Measurements from ENCODE around the gene SYT14. TPM values are rescaled to one million over a fixed set of nuclear protein-coding genes. Genes with fewer than 3 reads are reported as not detected.

The SYT14 gene
- total RNA-seq, 1 experiment from 2014 or later = 10.3 TPM

DNA sequence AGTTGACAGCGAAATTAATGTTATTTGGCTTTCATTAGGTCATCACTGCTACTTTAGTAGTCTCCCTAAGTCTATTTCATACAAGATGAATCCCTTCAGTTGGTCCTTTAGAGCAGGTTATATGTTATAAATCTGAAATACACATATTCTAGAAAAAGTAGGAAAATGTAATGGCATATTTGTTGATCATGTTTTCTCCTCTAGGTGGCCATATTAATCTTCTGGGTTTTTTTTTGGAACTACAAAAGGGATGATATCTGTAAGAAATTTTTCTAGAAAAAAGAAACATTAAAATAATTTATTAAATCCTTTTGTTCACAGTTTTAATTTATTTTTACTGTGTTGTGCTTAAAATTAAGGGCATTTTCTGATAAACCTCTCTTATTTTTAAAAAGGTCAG, 87.9 kb downstream of the SYT14 start:
- Histone ChIP-seq H4K5ac (ENCODE audit: insufficient read length, low read depth, low read length) (no peak overlapping the region), H3K4ac (ENCODE audit: low read depth, low read length) (no peak overlapping the region), H2AFZ (ENCODE audit: low read length) (no peak overlapping the region), H3K27ac (ENCODE audit: insufficient read length, low read depth, low read length) (no peak overlapping the region), H3K9me3 (ENCODE audit: control insufficient read depth, low read depth, low read length) (no peaks in the 10 kb centered on the region), H3K23me2 (ENCODE audit: insufficient read length, low read depth, low read length, poor library complexity, severe bottlenecking) (no peaks in the 10 kb centered on the region), H3K79me1 (ENCODE audit: insufficient read depth, low read depth, low read length, poor library complexity, severe bottlenecking) (no peaks in the 10 kb centered on the region), H2BK120ac (ENCODE audit: low read depth, low read length, poor library complexity, severe bottlenecking) (no peak overlapping the region), H2BK5ac (ENCODE audit: insufficient read length, low read length) (no peak overlapping the region), H3K79me2 (ENCODE audit: insufficient read depth, low read length) (no peaks in the 10 kb centered on the region), H2AK5ac (ENCODE audit: insufficient read length, low read length) (no peak overlapping the region), H4K8ac (replicated peaks; ENCODE audit: insufficient read length, low read depth, low read length) (no peak overlapping the region), H3T11ph (ENCODE audit: low read length) (no peak overlapping the region), H3K56ac (ENCODE audit: insufficient read length, low read depth, low read length) (no peak overlapping the region), H3K4me1 (ENCODE audit: insufficient read depth, low read length) (no peaks in the 10 kb centered on the region), H3K14ac (ENCODE audit: insufficient read depth, low read length) (no peak overlapping the region), H3K9ac (ENCODE audit: extremely low read depth, insufficient read length, low read length) (no peak overlapping the region), H3K4me2 (ENCODE audit: insufficient read depth, insufficient read length, low read length) (no peak overlapping the region), H4K20me1 (ENCODE audit: control insufficient read depth, insufficient read depth, insufficient read length) (no peaks in the 10 kb centered on the region), H2BK20ac (ENCODE audit: low read depth, low read length, poor library complexity, severe bottlenecking) (no peak overlapping the region), H4K91ac (ENCODE audit: insufficient read length, low read depth, low read length) (no peak overlapping the region), H3K27me3 (ENCODE audit: insufficient read depth, low read length) (no peaks in the 10 kb centered on the region), H2BK12ac (ENCODE audit: insufficient read length, low read depth, low read length) (no peak overlapping the region), H2BK15ac (ENCODE audit: low read depth, low read length) (no peak overlapping the region), H3K23ac (ENCODE audit: insufficient read length, low read depth, low read length) (no peak overlapping the region), H3K18ac (ENCODE audit: insufficient read length, low read depth, low read length) (no peak overlapping the region)
- TF ChIP-seq, protein P1, sequence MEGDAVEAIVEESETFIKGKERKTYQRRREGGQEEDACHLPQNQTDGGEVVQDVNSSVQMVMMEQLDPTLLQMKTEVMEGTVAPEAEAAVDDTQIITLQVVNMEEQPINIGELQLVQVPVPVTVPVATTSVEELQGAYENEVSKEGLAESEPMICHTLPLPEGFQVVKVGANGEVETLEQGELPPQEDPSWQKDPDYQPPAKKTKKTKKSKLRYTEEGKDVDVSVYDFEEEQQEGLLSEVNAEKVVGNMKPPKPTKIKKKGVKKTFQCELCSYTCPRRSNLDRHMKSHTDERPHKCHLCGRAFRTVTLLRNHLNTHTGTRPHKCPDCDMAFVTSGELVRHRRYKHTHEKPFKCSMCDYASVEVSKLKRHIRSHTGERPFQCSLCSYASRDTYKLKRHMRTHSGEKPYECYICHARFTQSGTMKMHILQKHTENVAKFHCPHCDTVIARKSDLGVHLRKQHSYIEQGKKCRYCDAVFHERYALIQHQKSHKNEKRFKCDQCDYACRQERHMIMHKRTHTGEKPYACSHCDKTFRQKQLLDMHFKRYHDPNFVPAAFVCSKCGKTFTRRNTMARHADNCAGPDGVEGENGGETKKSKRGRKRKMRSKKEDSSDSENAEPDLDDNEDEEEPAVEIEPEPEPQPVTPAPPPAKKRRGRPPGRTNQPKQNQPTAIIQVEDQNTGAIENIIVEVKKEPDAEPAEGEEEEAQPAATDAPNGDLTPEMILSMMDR (conservative IDR thresholded peaks at IDR 0.05) = no peak
- Mint-ChIP-seq H3K27me3 (ENCODE audit: low read depth) (no peaks in the 10 kb centered on the region), H3K4me1 (no peaks in the 10 kb centered on the region), H3K27ac (no peak overlapping the region), H3K4me3 (no peak overlapping the region), H3K9me3 (peaks cover 0 to 9% of the 10 kb centered on the region in 2 experiments; a peak in 2 of 5 replicates), H3K36me3 (ENCODE audit: insufficient read depth in 1 of 3, low read depth in 3 of 3) (peaks cover 10 to 24% (median 11%) of the 10 kb centered on the region in 3 experiments; a peak in 6 of 7 replicates)
- WGBS (ENCODE audit: extremely low coverage, insufficient read length, low lambda C conversion rate) = no CpG with 5 or more reads among the region's 1 CpG
- DNase-seq = no peak
